ENCODE measurements around the gene ASCC1. TPM values are rescaled to one million over a fixed set of nuclear protein-coding genes. Genes with fewer than 3 reads are reported as not detected.
A peak's percentile ranks its signal among the peaks of the same experiment; 100 is the strongest.
"Not testable (repeated sequence)": the region's sequence is repeated elsewhere in the genome, so short reads cannot be mapped to it uniquely, and the experiment has no call there.

ASCC1 gene
- total and polyA plus RNA-seq, 9 donors = 21.6 to 53.9 (median 31.1) TPM

DNA sequence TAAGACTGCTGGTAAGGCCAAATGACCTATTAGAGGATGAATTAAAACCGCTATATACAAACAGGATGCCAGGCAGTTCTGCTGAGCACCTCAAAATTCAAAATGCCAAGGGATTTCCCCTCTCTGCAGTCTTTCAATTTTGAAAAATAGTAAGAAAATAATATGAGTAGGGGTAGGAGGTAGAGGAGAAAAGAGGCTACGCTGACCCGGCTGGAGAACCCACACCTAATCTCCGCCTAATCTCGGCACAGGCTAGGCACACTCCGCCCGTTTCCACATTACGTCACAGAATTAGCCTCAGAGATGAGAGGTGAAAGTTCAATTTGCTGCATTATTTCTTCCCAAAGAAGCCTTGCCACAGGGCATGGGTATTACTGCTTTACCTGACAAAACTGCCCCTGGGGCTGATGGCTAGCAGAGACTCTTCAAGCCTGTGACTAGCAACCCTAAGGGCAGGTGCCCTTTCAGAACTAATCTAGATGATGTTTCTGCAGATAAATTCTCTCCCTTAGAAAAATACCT lies 106.4 kb downstream of the ASCC1 start:
- DNase-seq = no peak
- Histone ChIP-seq H3K27ac (no peak overlapping the region), H3K4me1 (ENCODE audit: insufficient read depth) (peaks cover 11% of the 10 kb centered on the region), H3K36me3 (no peaks in the 10 kb centered on the region), H3K27me3 (no peaks in the 10 kb centered on the region), H3K9me3 (no peaks in the 10 kb centered on the region), H3K4me3 (no peak overlapping the region)
- intact Hi-C loops (cut with DNase I) = no loop called here
- no peak for TF ChIP-seq POLR2A (IDR thresholded peaks at IDR 0.05)
- TF ChIP-seq, protein P1, sequence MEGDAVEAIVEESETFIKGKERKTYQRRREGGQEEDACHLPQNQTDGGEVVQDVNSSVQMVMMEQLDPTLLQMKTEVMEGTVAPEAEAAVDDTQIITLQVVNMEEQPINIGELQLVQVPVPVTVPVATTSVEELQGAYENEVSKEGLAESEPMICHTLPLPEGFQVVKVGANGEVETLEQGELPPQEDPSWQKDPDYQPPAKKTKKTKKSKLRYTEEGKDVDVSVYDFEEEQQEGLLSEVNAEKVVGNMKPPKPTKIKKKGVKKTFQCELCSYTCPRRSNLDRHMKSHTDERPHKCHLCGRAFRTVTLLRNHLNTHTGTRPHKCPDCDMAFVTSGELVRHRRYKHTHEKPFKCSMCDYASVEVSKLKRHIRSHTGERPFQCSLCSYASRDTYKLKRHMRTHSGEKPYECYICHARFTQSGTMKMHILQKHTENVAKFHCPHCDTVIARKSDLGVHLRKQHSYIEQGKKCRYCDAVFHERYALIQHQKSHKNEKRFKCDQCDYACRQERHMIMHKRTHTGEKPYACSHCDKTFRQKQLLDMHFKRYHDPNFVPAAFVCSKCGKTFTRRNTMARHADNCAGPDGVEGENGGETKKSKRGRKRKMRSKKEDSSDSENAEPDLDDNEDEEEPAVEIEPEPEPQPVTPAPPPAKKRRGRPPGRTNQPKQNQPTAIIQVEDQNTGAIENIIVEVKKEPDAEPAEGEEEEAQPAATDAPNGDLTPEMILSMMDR (IDR thresholded peaks at IDR 0.05) = no peak
- no peak for TF ChIP-seq EP300 (IDR thresholded peaks at IDR 0.05)
- 88 to 92% (median 92%) methylated on average over 8 of the region's 8 CpGs for WGBS, 3 donors

DNA sequence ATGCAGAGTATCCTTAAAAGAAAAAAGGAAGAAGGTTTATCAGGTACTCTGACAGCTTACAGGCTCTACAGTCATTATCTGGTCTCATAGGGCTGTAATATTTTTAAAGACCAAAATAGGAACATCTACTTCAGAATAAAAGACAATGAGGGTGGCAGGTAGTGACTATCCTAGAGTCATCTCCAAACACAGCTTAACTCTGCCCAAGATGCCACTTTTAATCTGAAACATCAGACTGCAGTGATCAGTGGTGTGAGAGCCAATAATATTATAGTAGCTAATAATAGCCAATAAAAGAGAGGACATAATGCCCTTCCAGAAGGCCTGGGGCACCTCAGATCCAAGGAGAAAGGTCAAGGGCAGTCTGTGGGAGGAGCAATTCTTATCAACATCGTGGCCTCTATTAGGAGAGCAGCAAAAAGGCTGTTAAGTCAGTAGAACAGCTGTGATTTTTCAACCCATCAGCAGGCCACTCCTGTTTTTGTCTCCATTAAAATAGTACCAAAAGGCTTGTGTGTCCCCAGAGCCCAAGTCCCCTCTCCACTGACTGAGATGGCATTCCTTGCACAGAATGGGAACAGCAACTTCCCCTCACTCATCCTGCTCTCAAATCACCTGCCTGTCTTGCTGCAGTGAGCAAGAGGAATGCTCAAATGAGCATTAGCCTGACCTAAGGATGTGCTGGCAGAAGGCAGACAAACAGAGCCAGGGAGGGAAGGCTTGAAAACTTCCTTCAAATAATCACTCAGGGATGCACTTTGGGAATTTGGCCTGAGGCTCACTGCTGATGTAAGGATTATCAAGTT lies 107.0 kb downstream of the ASCC1 start:
- 4 to 23% (median 6%) methylated on average over 1 of the region's 1 CpG for WGBS, 3 donors
- Histone ChIP-seq H3K4me3 (no peak overlapping the region), H3K9me3 (no peaks in the 10 kb centered on the region), H3K27ac (peak overlapping the region in 1 of 2 donors; percentile 46), H3K36me3 (no peaks in the 10 kb centered on the region), H3K27me3 (no peaks in the 10 kb centered on the region), H3K4me1 (ENCODE audit: insufficient read depth) (peaks cover 11% of the 10 kb centered on the region)
- intact Hi-C loops (cut with DNase I) = no loop called here
- no peak for DNase-seq
- TF ChIP-seq EP300 (IDR thresholded peaks at IDR 0.05) (no peak), POLR2A (IDR thresholded peaks at IDR 0.05) (no peak)
- TF ChIP-seq, protein P1 (IDR thresholded peaks at IDR 0.05) = no peak

DNA sequence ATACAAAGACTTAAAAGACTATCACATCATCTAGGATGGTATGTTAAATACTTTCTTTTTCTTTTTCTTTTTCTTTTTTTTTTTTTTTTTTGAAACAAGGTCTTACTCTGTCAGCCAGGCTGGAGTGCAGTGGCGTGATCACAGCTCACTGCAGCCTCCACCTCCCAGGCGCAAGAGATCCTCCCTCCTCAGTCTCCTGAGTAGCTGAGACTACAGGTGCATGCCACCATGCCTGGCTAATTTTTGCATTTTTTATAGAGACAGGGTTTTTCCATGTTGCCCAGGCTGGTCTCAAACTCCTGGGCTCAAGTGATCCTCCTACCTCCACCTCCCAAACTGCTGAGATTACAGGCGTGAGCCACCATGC lies 108.1 kb downstream of the ASCC1 start:
- 94 to 98% (median 96%) methylated on average over 3 of the region's 3 CpGs for WGBS, 3 donors
- H3K27ac ChIP-seq; H3K36me3 ChIP-seq; H3K27me3 ChIP-seq; H3K4me3 ChIP-seq; H3K9me3 ChIP-seq; DNase-seq; intact Hi-C loops (cut with DNase I): not testable (repeated sequence)
- peaks cover 11% of the 10 kb centered on the region for H3K4me1 ChIP-seq (ENCODE audit: insufficient read depth)

DNA sequence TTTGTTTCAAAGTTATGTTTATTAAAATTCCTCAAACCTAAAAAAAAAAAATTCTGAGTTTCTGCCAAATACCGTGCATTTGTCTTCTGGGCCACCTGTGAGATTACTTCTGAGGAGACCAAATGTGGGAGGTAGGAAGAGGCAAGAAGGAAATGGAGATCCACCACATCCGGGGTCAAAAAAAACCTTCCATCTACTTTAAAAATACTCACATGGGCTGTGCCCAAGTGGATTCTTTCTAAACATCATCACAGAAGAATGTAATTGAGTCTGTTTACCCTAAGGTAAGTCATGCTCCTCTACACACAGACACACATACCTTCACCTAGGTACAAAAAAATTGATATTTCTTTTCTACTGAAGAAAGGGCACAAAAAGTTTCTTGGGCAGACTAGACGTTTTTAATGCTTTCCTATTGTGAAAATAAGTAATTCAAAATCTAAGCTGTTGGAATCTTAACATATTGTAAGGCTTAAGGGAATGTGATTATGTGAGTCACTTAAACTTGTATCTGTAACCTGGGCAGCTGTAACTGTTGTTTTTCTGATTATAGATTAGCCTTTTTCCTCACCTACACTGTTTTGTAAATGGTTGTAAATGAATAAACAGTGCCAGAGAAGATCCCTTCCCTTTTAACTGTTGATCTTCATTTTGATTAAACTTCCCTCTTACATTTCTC lies 108.6 kb downstream of the ASCC1 start:
- 44 to 55% (median 46%) methylated on average over 3 of the region's 3 CpGs for WGBS, 3 donors
- no peak for TF ChIP-seq POLR2A (IDR thresholded peaks at IDR 0.05)
- no peak for TF ChIP-seq EP300 (IDR thresholded peaks at IDR 0.05)
- TF ChIP-seq, protein P1 (IDR thresholded peaks at IDR 0.05) = no peak
- no peak for DNase-seq
- Histone ChIP-seq H3K27me3 (no peaks in the 10 kb centered on the region), H3K9me3 (no peaks in the 10 kb centered on the region), H3K36me3 (no peaks in the 10 kb centered on the region), H3K4me1 (ENCODE audit: insufficient read depth) (peaks cover 11% of the 10 kb centered on the region), H3K27ac (no peak overlapping the region), H3K4me3 (no peak overlapping the region)
- intact Hi-C loops (cut with DNase I) = no loop called here

DNA sequence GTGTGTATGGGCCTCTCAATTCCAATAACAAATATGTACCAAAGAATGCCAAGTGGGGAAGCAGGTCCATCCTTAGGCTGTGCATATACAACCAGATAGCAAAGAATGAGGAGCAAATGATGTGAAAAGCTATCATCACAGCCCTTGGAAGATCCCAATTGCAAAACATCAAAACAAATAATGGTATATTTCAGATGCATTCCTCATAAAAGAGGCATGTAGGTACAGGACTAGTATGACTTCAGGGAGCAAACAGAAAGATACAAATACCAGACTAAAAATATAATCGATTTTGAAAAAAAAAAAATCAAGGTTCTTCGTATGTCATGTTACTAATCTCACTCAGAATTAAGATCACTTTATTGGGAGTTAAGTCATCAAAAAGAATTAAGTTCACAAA lies 109.2 kb downstream of the ASCC1 start:
- no peak overlapping the region for H3K27ac ChIP-seq
- WGBS, 3 donors = 56 to 74% (median 63%) methylated on average over 2 of the region's 2 CpGs
- intact Hi-C loops (cut with DNase I) = no loop called here

More for the DNA sequence above, 109.2 kb downstream of the ASCC1 start:
- no peaks in the 10 kb centered on the region for H3K36me3 ChIP-seq
- TF ChIP-seq, protein P1 (IDR thresholded peaks at IDR 0.05) = no peak
- TF ChIP-seq POLR2A (IDR thresholded peaks at IDR 0.05) (no peak), EP300 (IDR thresholded peaks at IDR 0.05) (no peak)
- H3K27me3 ChIP-seq = no peaks in the 10 kb centered on the region
- H3K4me3 ChIP-seq = no peak overlapping the region
- no peak for DNase-seq
- no peaks in the 10 kb centered on the region for H3K9me3 ChIP-seq
- H3K4me1 ChIP-seq (ENCODE audit: insufficient read depth) = peaks cover 11% of the 10 kb centered on the region
